ENCODE data around the gene DNAH12. TPM values are rescaled to one million over a fixed set of nuclear protein-coding genes. Genes with fewer than 3 reads are reported as not detected.

DNAH12 gene
- total and polyA plus RNA-seq, 2 donors (not counting 3 experiments of a cell fraction or from before 2014, with no cell fraction given): 0.06 to 0.20 TPM

DNA sequence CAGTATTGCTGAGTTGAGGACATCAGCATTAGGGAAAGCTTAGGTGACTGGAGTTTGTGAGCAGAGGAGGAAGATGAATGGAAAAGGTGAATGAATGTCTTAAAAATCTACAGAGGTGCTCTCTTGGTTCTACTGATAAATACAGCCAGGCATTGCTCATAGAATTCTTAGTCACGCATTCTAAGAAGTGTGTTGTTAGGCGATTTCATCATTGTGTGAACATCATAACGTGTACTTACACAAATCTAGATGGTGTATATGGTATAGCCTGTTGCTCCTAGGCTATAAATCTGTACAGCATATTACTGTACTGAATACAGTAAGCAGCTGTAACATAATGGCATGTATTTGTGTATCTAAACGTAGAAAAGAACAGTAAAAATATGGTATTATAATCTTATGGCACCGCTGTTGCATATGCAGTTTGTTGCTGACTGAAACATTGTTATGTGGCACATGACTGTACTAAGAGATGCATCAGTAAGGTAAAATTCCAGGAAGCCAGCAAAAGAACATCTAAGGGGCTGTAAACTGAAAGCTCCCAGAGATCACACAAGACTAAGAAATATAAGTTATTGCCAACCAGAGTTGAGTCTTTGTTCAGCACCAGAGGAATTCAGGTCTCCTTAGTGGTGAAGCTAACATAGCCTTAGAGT lies 208.7 kb downstream of the DNAH12 start:
- dilution Hi-C loops (cut with MboI; ENCODE audit: extremely low pct_ligation_motif_present, low sequenced_read_pairs): no loop called here
- H3K27me3 ChIP-seq (ENCODE audit: control insufficient read depth in 2 of 2, insufficient read depth in 2 of 2, low read length in 2 of 2): peaks cover 14 to 17% of the 10 kb centered on the region in 2 experiments
- BruUV-seq (replicated peaks): no TSS peak
- H3K9ac ChIP-seq (replicated peaks; ENCODE audit: extremely low read depth, insufficient read depth, low read length): no peak overlapping the region
- DNase-seq (ENCODE audit: low read depth, low spot score) (no peak), FAIRE-seq (no peak)
- H3K9me3 ChIP-seq (replicated peaks; ENCODE audit: control insufficient read depth, insufficient read depth, low read length): no peaks in the 10 kb centered on the region
- no peaks in the 10 kb centered on the region for H3K79me2 ChIP-seq (ENCODE audit: control insufficient read depth, insufficient read depth, low read length)
- ChIA-PET CTCF (interaction anchor here (0.7 kb wide), 1 partner anchor 46 kb away, joined by 3 read pairs; no protein-coding TSS in a partner anchor), POLR2A (no interaction called here)
- no peak overlapping the region for H3K27ac ChIP-seq (ENCODE audit: insufficient read depth, low read depth, low read length)
- no peaks in the 10 kb centered on the region for H3K9me1 ChIP-seq (replicated peaks; ENCODE audit: control insufficient read depth, extremely low read depth, insufficient read depth, low read length)
- no peaks in the 10 kb centered on the region for H3K36me3 ChIP-seq (ENCODE audit: control insufficient read depth in 2 of 2, extremely low read depth in 1 of 2, insufficient read depth in 2 of 2, low read length in 2 of 2)
- no peaks in the 10 kb centered on the region for H4K20me1 ChIP-seq (replicated peaks; ENCODE audit: control insufficient read depth, extremely low read depth, insufficient read depth, low read length)
- H3K4me3 ChIP-seq (replicated peaks in 1 of 3; ENCODE audit: insufficient read depth in 1 of 3, low read depth in 1 of 3, low read length in 3 of 3): no peak overlapping the region
- intact Hi-C loops (cut with micrococcal nuclease): loop anchor here (10.0 kb wide), 1 partner anchor 161 kb away; no protein-coding TSS in a partner anchor
- no peaks in the 10 kb centered on the region for H3K4me1 ChIP-seq (ENCODE audit: control insufficient read depth, extremely low read depth, insufficient read depth, low read length)
- H2AFZ ChIP-seq (ENCODE audit: low read depth, low read length): no peak overlapping the region
- no peak overlapping the region for H3K4me2 ChIP-seq (ENCODE audit: insufficient read depth, low read length)
- TF ChIP-seq, protein P1, sequence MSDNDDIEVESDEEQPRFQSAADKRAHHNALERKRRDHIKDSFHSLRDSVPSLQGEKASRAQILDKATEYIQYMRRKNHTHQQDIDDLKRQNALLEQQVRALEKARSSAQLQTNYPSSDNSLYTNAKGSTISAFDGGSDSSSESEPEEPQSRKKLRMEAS (IDR thresholded peaks at IDR 0.05; ENCODE audit: insufficient read depth, insufficient read length): no peak
- no peak for TF ChIP-seq MYC (IDR thresholded peaks at IDR 0.05; ENCODE audit: low read depth, low read length)
- TF ChIP-seq EZH2 (IDR thresholded peaks at IDR 0.05; ENCODE audit: borderline replicate concordance, low read depth, low read length, severe bottlenecking): no peak
- TF ChIP-seq GATA2 (IDR thresholded peaks at IDR 0.05; ENCODE audit: insufficient read depth, insufficient read length, low read depth, low read length): no peak
- TF ChIP-seq POLR2AphosphoS5 (IDR thresholded peaks at IDR 0.05; ENCODE audit: insufficient read depth, low read depth, low read length): no peak
- TF ChIP-seq FOS (IDR thresholded peaks at IDR 0.05; ENCODE audit: borderline replicate concordance, insufficient read depth, low read length): no peak
- TF ChIP-seq JUN (IDR thresholded peaks at IDR 0.05; ENCODE audit: borderline replicate concordance, insufficient read depth, insufficient read length, low read depth): no peak
- TF ChIP-seq POLR2A (IDR thresholded peaks at IDR 0.05; ENCODE audit: low read depth, low read length): no peak
- TF ChIP-seq, protein P2, sequence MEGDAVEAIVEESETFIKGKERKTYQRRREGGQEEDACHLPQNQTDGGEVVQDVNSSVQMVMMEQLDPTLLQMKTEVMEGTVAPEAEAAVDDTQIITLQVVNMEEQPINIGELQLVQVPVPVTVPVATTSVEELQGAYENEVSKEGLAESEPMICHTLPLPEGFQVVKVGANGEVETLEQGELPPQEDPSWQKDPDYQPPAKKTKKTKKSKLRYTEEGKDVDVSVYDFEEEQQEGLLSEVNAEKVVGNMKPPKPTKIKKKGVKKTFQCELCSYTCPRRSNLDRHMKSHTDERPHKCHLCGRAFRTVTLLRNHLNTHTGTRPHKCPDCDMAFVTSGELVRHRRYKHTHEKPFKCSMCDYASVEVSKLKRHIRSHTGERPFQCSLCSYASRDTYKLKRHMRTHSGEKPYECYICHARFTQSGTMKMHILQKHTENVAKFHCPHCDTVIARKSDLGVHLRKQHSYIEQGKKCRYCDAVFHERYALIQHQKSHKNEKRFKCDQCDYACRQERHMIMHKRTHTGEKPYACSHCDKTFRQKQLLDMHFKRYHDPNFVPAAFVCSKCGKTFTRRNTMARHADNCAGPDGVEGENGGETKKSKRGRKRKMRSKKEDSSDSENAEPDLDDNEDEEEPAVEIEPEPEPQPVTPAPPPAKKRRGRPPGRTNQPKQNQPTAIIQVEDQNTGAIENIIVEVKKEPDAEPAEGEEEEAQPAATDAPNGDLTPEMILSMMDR (IDR thresholded peaks at IDR 0.05; ENCODE audit: extremely low read depth in 1 of 2, insufficient read depth in 1 of 2, low read depth in 1 of 2, low read length in 2 of 2): no peak
